H1 (cell line): Measurements from ENCODE around the gene OPHN1.

Source experiments
- ATF3 ChIP-seq: IDR thresholded peaks from 2 replicates; pipeline ENCODE4 v1.6.1; 2011; ENCODE audit warnings: low read depth, mild to moderate bottlenecking, low read length; ENCODE audit not compliant: insufficient read depth
- CHD2 ChIP-seq: IDR thresholded peaks from 2 replicates; pipeline ENCODE4 v1.6.1; 2012; ENCODE audit warnings: low read length, improper control_type of control experiment
- CTCF ChIP-seq, 3 experiments: IDR thresholded peaks; 1 replicate in 2 of 3; 2 replicates in 1 of 3; pipeline versions ENCODE4 v1.5.1 to v1.6.1; 2011; ENCODE audit warnings: low read length in 3 of 3, mild to moderate bottlenecking in 3 of 3, inconsistent platforms in 2 of 3, low read depth in 1 of 3, moderate library complexity in 1 of 3; ENCODE audit not compliant: insufficient read depth in 1 of 3; ENCODE audit errors: control extremely low read depth in 1 of 3
- EP300 ChIP-seq, 2 experiments: IDR thresholded peaks; 1 replicate in 1 of 2; 2 replicates in 1 of 2; pipeline ENCODE4 v1.6.1; 2011 to 2012; ENCODE audit warnings: low read depth in 2 of 2, low read length in 2 of 2, mild to moderate bottlenecking in 2 of 2, borderline replicate concordance in 1 of 2, inconsistent platforms in 1 of 2, moderate library complexity in 1 of 2
- MAFK ChIP-seq: IDR thresholded peaks from 2 replicates; pipeline ENCODE4 v1.6.1; 2012; ENCODE audit warnings: low read depth, mild to moderate bottlenecking, improper control_type of control experiment, low read length
- POLR2A ChIP-seq, 2 experiments: IDR thresholded peaks; 1 replicate in 1 of 2; 2 replicates in 1 of 2; pipeline ENCODE4 v1.6.1; 2011; ENCODE audit warnings: low read depth in 2 of 2, low read length in 2 of 2, mild to moderate bottlenecking in 2 of 2; ENCODE audit errors: control extremely low read depth in 1 of 2
- POLR2AphosphoS5 ChIP-seq: IDR thresholded peaks from 2 replicates; pipeline ENCODE4 v1.6.1; 2011; ENCODE audit warnings: low read depth, low read length
- TCF12 ChIP-seq: IDR thresholded peaks from 2 replicates; pipeline ENCODE4 v1.6.1; 2011; ENCODE audit warnings: low read depth, mild to moderate bottlenecking, low read length

GRCh38 chrX:68387776-68388175 is 45.5 kb downstream of the OPHN1 start:
- no peak for TF ChIP-seq EP300 (IDR thresholded peaks at IDR 0.05; ENCODE audit: borderline replicate concordance in 1 of 2, low read depth in 2 of 2, low read length in 2 of 2)
- no peak for TF ChIP-seq CTCF (IDR thresholded peaks at IDR 0.05; ENCODE audit: control extremely low read depth in 1 of 3, insufficient read depth in 1 of 3, low read depth in 1 of 3, low read length in 3 of 3)
- no peak for TF ChIP-seq POLR2AphosphoS5
- no peak for TF ChIP-seq MAFK
- no peak for TF ChIP-seq TCF12
- no peak for TF ChIP-seq CHD2
- no peak for TF ChIP-seq POLR2A (IDR thresholded peaks at IDR 0.05; ENCODE audit: control extremely low read depth in 1 of 2, low read depth in 2 of 2, low read length in 2 of 2)
- TF ChIP-seq ATF3 = no peak
